K562 (cell line): ENCODE data around the gene RNF151. TPM values are rescaled to one million over a fixed set of nuclear protein-coding genes. Genes with fewer than 3 reads are reported as not detected.

Experiments used
- CREB1 ChIP-seq, 2 experiments: sonication (generic) in 1 of 2; formaldehyde crosslinking in 1 of 2; IDR thresholded peaks; 2 replicates each; pipeline versions ENCODE4 v1.6.1 to v1.8.0; 2012 to 2022; ENCODE audit warnings: inconsistent platforms in 1 of 2, mild to moderate bottlenecking in 1 of 2, missing genetic modification reagents in 1 of 2, moderate library complexity in 1 of 2
- KHSRP ChIP-seq: fragments of 450-650 bp; IDR thresholded peaks from 2 replicates; pipeline ENCODE4 v1.6.1; 2017
- NFIX ChIP-seq: fragments of 250-450 bp; sonication (Bioruptor Pico); IDR thresholded peaks from 2 replicates; pipeline ENCODE4 v1.4.0; 2020; ENCODE audit warnings: low read depth, mild to moderate bottlenecking, moderate library complexity
- POLR2G ChIP-seq: fragments of 200-400 bp; formaldehyde crosslinking; IDR thresholded peaks from 2 replicates; pipeline ENCODE4 v1.6.1; 2017; ENCODE audit warnings: low read depth, mild to moderate bottlenecking, antibody characterized with exemption, low read length, moderate library complexity
- SMARCA4 ChIP-seq: fragments of 450-650 bp; IDR thresholded peaks from 2 replicates; pipeline ENCODE4 v1.6.1; 2016
- ZNF778 ChIP-seq: fragments of 450-650 bp; formaldehyde crosslinking; IDR thresholded peaks from 2 replicates; pipeline ENCODE4 v1.4.0; 2020; ENCODE audit warnings: mild to moderate bottlenecking, moderate library complexity
- polyA plus RNA-seq, 8 experiments: library from polyadenylated mRNA; depleted of rRNA in 4 of 8; stranded (reverse) in 5 of 8; unstranded in 3 of 8; fragments of >200 nt; fragmentation: Nextera tagmentation in 2 of 8; fragmentation: Illumina TruSeq in 1 of 8; extraction: Ambion mirVana in 2 of 8; extraction: Trizol in 1 of 8; gene quantifications; 2 replicates each; pipeline versions ENCODE4 v1.2.1 to v1.2.3, GENCODE V29; 2011 to 2014; ENCODE audit warnings: inconsistent platforms in 1 of 8, missing spikeins in 1 of 8
- total RNA-seq, 7 experiments: library from RNA; depleted of rRNA in 6 of 7; stranded (reverse); fragments of >200 nt in 6 of 7; fragmentation: Illumina TruSeq in 2 of 7; extraction: Trizol in 2 of 7; gene quantifications; 2 replicates each; pipeline versions ENCODE4 v1.2.1 to v1.2.3, GENCODE V29; 2011 to 2021; ENCODE audit warnings: low replicate concordance in 1 of 7
- TF ChIP-seq, protein P1 (sequence below): sonication (generic); formaldehyde crosslinking; IDR thresholded peaks from 2 replicates; pipeline ENCODE4 v1.8.1; 2023; ENCODE audit warnings: missing genetic modification reagents, mild to moderate bottlenecking, borderline replicate concordance
- TF ChIP-seq, protein P2 (sequence below): sonication (generic); formaldehyde crosslinking; IDR thresholded peaks from 2 replicates; pipeline ENCODE4 v1.8.0; 2023; ENCODE audit warnings: missing genetic modification reagents, mild to moderate bottlenecking, borderline replicate concordance
- TF ChIP-seq, protein P3 (sequence below): sonication (generic); formaldehyde crosslinking; IDR thresholded peaks from 2 replicates; pipeline ENCODE4 v1.8.0; 2022; ENCODE audit warnings: mild to moderate bottlenecking, missing genetic modification reagents
- TF ChIP-seq, protein P4 (sequence below): sonication (generic); formaldehyde crosslinking; IDR thresholded peaks from 2 replicates; pipeline ENCODE4 v1.9.0; 2022; ENCODE audit warnings: mild to moderate bottlenecking, missing genetic modification reagents

RNF151 gene
- total and polyA plus RNA-seq, 9 of the 15 experiments (the other 6 are each of a cell fraction or from before 2014, with no cell fraction given) = not detected

DNA sequence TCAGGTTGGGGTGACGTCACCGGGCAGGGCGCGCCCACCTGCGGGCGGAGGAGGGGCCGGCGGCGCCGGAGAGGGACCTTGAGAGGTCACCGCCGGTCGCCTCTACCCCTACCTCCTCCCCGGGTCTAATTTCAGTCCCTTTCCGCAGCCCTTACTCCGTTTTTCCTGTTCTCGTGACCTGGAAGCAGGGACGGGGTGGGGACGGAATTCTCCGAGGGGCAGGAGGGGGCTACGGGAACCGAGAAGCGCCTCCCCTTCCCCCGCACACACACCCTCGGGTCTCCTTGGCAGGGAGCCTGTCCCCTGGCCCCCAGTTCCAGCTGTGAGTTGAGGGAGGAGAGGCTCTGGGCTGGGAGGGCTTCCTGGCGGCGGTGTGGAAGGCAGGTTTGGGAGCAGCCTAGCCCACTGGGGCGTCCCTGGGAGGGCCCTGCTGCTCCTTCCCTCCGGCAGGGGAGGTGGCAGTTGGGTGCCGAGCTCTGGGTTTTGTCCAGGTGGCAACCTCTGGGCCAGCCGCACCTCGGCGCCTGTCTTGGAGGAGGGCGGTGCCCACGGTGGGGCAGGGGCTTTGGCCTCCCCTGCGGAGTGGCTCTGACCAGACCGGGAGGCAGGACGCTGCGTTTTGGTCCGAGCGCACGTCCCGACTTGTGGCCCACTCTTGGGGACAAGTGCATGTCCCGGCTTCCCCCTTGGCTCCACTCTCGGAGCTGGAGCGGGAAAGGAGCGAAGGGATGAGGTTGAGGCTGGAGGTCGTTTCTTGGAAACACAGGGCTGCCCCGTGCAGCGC, 23.9 kb downstream of the RNF151 start (continued):
- TF ChIP-seq CREB1 (IDR thresholded peaks at IDR 0.05) (0 out of 2 replicates have a peak, but pooled peaks have one; percentile 31), CREB1 (CRISPR knock-in tag; IDR thresholded peaks at IDR 0.05) (peak; percentile 71; the same call in 1 of the 2 replicates), NFIX (CRISPR knock-in tag) (no peak), KHSRP (no peak), POLR2G (peak; percentile 20; the same call in 1 of the 2 replicates), SMARCA4 (no peak), ZNF778 (CRISPR knock-in tag) (no peak)
- TF ChIP-seq, protein P1, sequence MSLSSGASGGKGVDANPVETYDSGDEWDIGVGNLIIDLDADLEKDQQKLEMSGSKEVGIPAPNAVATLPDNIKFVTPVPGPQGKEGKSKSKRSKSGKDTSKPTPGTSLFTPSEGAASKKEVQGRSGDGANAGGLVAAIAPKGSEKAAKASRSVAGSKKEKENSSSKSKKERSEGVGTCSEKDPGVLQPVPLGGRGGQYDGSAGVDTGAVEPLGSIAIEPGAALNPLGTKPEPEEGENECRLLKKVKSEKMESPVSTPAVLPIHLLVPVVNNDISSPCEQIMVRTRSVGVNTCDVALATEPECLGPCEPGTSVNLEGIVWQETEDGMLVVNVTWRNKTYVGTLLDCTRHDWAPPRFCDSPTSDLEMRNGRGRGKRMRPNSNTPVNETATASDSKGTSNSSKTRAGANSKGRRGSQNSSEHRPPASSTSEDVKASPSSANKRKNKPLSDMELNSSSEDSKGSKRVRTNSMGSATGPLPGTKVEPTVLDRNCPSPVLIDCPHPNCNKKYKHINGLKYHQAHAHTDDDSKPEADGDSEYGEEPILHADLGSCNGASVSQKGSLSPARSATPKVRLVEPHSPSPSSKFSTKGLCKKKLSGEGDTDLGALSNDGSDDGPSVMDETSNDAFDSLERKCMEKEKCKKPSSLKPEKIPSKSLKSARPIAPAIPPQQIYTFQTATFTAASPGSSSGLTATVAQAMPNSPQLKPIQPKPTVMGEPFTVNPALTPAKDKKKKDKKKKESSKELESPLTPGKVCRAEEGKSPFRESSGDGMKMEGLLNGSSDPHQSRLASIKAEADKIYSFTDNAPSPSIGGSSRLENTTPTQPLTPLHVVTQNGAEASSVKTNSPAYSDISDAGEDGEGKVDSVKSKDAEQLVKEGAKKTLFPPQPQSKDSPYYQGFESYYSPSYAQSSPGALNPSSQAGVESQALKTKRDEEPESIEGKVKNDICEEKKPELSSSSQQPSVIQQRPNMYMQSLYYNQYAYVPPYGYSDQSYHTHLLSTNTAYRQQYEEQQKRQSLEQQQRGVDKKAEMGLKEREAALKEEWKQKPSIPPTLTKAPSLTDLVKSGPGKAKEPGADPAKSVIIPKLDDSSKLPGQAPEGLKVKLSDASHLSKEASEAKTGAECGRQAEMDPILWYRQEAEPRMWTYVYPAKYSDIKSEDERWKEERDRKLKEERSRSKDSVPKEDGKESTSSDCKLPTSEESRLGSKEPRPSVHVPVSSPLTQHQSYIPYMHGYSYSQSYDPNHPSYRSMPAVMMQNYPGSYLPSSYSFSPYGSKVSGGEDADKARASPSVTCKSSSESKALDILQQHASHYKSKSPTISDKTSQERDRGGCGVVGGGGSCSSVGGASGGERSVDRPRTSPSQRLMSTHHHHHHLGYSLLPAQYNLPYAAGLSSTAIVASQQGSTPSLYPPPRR = no peak
- TF ChIP-seq, protein P2, sequence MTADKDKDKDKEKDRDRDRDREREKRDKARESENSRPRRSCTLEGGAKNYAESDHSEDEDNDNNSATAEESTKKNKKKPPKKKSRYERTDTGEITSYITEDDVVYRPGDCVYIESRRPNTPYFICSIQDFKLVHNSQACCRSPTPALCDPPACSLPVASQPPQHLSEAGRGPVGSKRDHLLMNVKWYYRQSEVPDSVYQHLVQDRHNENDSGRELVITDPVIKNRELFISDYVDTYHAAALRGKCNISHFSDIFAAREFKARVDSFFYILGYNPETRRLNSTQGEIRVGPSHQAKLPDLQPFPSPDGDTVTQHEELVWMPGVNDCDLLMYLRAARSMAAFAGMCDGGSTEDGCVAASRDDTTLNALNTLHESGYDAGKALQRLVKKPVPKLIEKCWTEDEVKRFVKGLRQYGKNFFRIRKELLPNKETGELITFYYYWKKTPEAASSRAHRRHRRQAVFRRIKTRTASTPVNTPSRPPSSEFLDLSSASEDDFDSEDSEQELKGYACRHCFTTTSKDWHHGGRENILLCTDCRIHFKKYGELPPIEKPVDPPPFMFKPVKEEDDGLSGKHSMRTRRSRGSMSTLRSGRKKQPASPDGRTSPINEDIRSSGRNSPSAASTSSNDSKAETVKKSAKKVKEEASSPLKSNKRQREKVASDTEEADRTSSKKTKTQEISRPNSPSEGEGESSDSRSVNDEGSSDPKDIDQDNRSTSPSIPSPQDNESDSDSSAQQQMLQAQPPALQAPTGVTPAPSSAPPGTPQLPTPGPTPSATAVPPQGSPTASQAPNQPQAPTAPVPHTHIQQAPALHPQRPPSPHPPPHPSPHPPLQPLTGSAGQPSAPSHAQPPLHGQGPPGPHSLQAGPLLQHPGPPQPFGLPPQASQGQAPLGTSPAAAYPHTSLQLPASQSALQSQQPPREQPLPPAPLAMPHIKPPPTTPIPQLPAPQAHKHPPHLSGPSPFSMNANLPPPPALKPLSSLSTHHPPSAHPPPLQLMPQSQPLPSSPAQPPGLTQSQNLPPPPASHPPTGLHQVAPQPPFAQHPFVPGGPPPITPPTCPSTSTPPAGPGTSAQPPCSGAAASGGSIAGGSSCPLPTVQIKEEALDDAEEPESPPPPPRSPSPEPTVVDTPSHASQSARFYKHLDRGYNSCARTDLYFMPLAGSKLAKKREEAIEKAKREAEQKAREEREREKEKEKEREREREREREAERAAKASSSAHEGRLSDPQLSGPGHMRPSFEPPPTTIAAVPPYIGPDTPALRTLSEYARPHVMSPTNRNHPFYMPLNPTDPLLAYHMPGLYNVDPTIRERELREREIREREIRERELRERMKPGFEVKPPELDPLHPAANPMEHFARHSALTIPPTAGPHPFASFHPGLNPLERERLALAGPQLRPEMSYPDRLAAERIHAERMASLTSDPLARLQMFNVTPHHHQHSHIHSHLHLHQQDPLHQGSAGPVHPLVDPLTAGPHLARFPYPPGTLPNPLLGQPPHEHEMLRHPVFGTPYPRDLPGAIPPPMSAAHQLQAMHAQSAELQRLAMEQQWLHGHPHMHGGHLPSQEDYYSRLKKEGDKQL = 0 out of 2 replicates have a peak, but pooled peaks have one; percentile 81
- TF ChIP-seq, protein P3, sequence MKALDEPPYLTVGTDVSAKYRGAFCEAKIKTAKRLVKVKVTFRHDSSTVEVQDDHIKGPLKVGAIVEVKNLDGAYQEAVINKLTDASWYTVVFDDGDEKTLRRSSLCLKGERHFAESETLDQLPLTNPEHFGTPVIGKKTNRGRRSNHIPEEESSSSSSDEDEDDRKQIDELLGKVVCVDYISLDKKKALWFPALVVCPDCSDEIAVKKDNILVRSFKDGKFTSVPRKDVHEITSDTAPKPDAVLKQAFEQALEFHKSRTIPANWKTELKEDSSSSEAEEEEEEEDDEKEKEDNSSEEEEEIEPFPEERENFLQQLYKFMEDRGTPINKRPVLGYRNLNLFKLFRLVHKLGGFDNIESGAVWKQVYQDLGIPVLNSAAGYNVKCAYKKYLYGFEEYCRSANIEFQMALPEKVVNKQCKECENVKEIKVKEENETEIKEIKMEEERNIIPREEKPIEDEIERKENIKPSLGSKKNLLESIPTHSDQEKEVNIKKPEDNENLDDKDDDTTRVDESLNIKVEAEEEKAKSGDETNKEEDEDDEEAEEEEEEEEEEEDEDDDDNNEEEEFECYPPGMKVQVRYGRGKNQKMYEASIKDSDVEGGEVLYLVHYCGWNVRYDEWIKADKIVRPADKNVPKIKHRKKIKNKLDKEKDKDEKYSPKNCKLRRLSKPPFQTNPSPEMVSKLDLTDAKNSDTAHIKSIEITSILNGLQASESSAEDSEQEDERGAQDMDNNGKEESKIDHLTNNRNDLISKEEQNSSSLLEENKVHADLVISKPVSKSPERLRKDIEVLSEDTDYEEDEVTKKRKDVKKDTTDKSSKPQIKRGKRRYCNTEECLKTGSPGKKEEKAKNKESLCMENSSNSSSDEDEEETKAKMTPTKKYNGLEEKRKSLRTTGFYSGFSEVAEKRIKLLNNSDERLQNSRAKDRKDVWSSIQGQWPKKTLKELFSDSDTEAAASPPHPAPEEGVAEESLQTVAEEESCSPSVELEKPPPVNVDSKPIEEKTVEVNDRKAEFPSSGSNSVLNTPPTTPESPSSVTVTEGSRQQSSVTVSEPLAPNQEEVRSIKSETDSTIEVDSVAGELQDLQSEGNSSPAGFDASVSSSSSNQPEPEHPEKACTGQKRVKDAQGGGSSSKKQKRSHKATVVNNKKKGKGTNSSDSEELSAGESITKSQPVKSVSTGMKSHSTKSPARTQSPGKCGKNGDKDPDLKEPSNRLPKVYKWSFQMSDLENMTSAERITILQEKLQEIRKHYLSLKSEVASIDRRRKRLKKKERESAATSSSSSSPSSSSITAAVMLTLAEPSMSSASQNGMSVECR (CRISPR knock-in tag) = 0 out of 2 replicates have a peak, but pooled peaks have one; percentile 51
- TF ChIP-seq, protein P4, sequence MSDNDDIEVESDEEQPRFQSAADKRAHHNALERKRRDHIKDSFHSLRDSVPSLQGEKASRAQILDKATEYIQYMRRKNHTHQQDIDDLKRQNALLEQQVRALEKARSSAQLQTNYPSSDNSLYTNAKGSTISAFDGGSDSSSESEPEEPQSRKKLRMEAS (CRISPR knock-in tag) = peak; percentile 26; the same call in 1 of the 2 replicates
